ENCODE data around the gene STPG4. TPM values are rescaled to one million over a fixed set of nuclear protein-coding genes. Genes with fewer than 3 reads are reported as not detected.

Gene STPG4
- polyA plus RNA-seq, 3 donors, result 0.20 to 0.24 TPM; not detected in 1

GRCh38 chr2:47056374-47056773, 98.7 kb downstream of the STPG4 start:
- Histone ChIP-seq H2AFZ (ENCODE audit: insufficient read depth, low read depth, low read length, poor library complexity, severe bottlenecking) (no peak overlapping the region), H3K9ac (ENCODE audit: insufficient read depth, low read length, poor library complexity, severe bottlenecking) (peak overlapping the region; percentile 79), H4K20me1 (ENCODE audit: insufficient read depth, low read length) (no peaks in the 10 kb centered on the region), H3K9me3 (replicated peaks in 1 of 2; ENCODE audit: control insufficient read depth in 1 of 2, insufficient read depth in 1 of 2, low read length in 2 of 2) (no peaks in the 10 kb centered on the region), H3K4me3 (replicated peaks in 1 of 3; ENCODE audit: low read depth in 2 of 3, low read length in 3 of 3) (no peak overlapping the region), H3K4me2 (replicated peaks; ENCODE audit: extremely low read depth, low read length, poor library complexity, severe bottlenecking) (no peak overlapping the region), H3K36me3 (replicated peaks in 1 of 2; ENCODE audit: control insufficient read depth in 1 of 2, insufficient read depth in 2 of 2, low read length in 2 of 2) (peaks cover 51 to 61% of the 10 kb centered on the region in 2 donors), H3K27me3 (ENCODE audit: control insufficient read depth in 2 of 2, insufficient read depth in 2 of 2, low read length in 2 of 2) (no peaks in the 10 kb centered on the region), H3K4me1 (ENCODE audit: control insufficient read depth in 1 of 2, insufficient read depth in 2 of 2, low read length in 2 of 2) (peaks cover 52 to 55% of the 10 kb centered on the region in 2 donors), H3K27ac (ENCODE audit: low read depth in 1 of 2, low read length in 2 of 2) (peak overlapping the region; percentile 99), H3K79me2 (ENCODE audit: insufficient read depth, low read length) (peaks cover 20% of the 10 kb centered on the region)
- no peak for TF ChIP-seq CTCF (IDR thresholded peaks at IDR 0.05)
- Mint-ChIP-seq H3K4me1 (peaks cover 62% of the 10 kb centered on the region), H3K9me3 (no peaks in the 10 kb centered on the region), H3K27me3 (ENCODE audit: low read depth in 3 of 3) (peaks cover 0 to 6% (median 0%) of the 10 kb centered on the region in 3 donors), H3K4me3 (no peak overlapping the region), H3K36me3 (peaks cover 61 to 76% of the 10 kb centered on the region in 2 donors), H3K27ac (peak overlapping the region; percentile 99 to 100 (median 99))
- no peak for DNase-seq
- intact Hi-C loops (cut with micrococcal nuclease), result loop anchor here in 1 of 2 donors (2.0 kb wide), 1 partner anchor 16 kb away; no protein-coding TSS in a partner anchor
- 70% methylated on average over 5 of the region's 5 CpGs for WGBS (ENCODE audit: insufficient coverage)

GRCh38 chr2:47054868-47055267, 100.2 kb downstream of the STPG4 start:
- Histone ChIP-seq H3K4me1 (ENCODE audit: control insufficient read depth in 1 of 2, insufficient read depth in 2 of 2, low read length in 2 of 2) (peaks cover 51 to 55% of the 10 kb centered on the region in 2 donors), H3K9me3 (replicated peaks in 1 of 2; ENCODE audit: control insufficient read depth in 1 of 2, insufficient read depth in 1 of 2, low read length in 2 of 2) (no peaks in the 10 kb centered on the region), H3K9ac (ENCODE audit: insufficient read depth, low read length, poor library complexity, severe bottlenecking) (no peak overlapping the region), H2AFZ (ENCODE audit: insufficient read depth, low read depth, low read length, poor library complexity, severe bottlenecking) (no peak overlapping the region), H3K36me3 (replicated peaks in 1 of 2; ENCODE audit: control insufficient read depth in 1 of 2, insufficient read depth in 2 of 2, low read length in 2 of 2) (peaks cover 55 to 63% of the 10 kb centered on the region in 2 donors), H4K20me1 (ENCODE audit: insufficient read depth, low read length) (no peaks in the 10 kb centered on the region), H3K27ac (ENCODE audit: low read depth in 1 of 2, low read length in 2 of 2) (peak overlapping the region; percentile 99), H3K4me2 (replicated peaks; ENCODE audit: extremely low read depth, low read length, poor library complexity, severe bottlenecking) (no peak overlapping the region), H3K27me3 (ENCODE audit: control insufficient read depth in 2 of 2, insufficient read depth in 2 of 2, low read length in 2 of 2) (no peaks in the 10 kb centered on the region), H3K4me3 (replicated peaks in 1 of 3; ENCODE audit: low read depth in 2 of 3, low read length in 3 of 3) (no peak overlapping the region), H3K79me2 (ENCODE audit: insufficient read depth, low read length) (peaks cover 20% of the 10 kb centered on the region)
- no CpG with 5 or more reads among the region's 4 CpGs for WGBS (ENCODE audit: insufficient coverage)
- no peak for DNase-seq
- Mint-ChIP-seq H3K4me1 (peaks cover 59% of the 10 kb centered on the region), H3K9me3 (no peaks in the 10 kb centered on the region), H3K4me3 (no peak overlapping the region), H3K27me3 (ENCODE audit: low read depth in 3 of 3) (peaks cover 0 to 2% (median 0%) of the 10 kb centered on the region in 3 donors), H3K27ac (peak overlapping the region; percentile 99 to 100 (median 99)), H3K36me3 (peaks cover 65 to 79% of the 10 kb centered on the region in 2 donors)
- intact Hi-C loops (cut with micrococcal nuclease), result no loop called here
- no peak for TF ChIP-seq CTCF (IDR thresholded peaks at IDR 0.05)

Measured in CD14-positive monocyte (primary cell).